H1 (cell line): Measurements from ENCODE around the gene COL4A2. TPM values are rescaled to one million over a fixed set of nuclear protein-coding genes. Genes with fewer than 3 reads are reported as not detected.

Experiments
- CTCF ChIA-PET: fragments of 300-600 bp; sonication (Branson Sonifier 250); formaldehyde crosslinking; loops from one replicate; lab custom pipeline; 2021; ENCODE audit not compliant: partially characterized antibody; lab: Charles Lee
- POLR2A ChIA-PET: fragments of 300-600 bp; sonication (Branson Sonifier 250); formaldehyde crosslinking; loops from one replicate; lab custom pipeline; 2021; ENCODE audit warnings: inconsistent platforms; ENCODE audit not compliant: partially characterized antibody; lab: Charles Lee
- DNase-seq, 2 experiments: peaks; one replicate each; pipeline versions ENCODE4 v3.0.0 to v3.0.0-alpha.2; 2010 to 2022; ENCODE audit warnings: low spot score in 2 of 2, low read depth in 1 of 2, mixed read lengths in 1 of 2
- FAIRE-seq: peaks from 2 replicates; lab custom pipeline; 2011; peaks lifted over from hg19 to GRCh38; lab: Jason Lieb, UNC
- H2AFZ ChIP-seq: 2 replicates; pipeline ENCODE4 v1.8.1; 2012; ENCODE audit warnings: low read length, inconsistent platforms
- H2AK5ac ChIP-seq: 2 replicates; pipeline ENCODE4 v1.6.1; 2013; ENCODE audit warnings: low read depth, low read length
- H2BK120ac ChIP-seq: replicated peaks from 2 replicates; pipeline ENCODE3; 2013; ENCODE audit warnings: low read depth, low read length, inconsistent platforms
- H2BK12ac ChIP-seq: 2 replicates; pipeline ENCODE4 v1.6.1; 2013; ENCODE audit warnings: low read depth, low read length
- H2BK15ac ChIP-seq: 2 replicates; pipeline ENCODE4 v1.6.1; 2013; ENCODE audit warnings: low read length
- H2BK20ac ChIP-seq: 2 replicates; pipeline ENCODE4 v1.6.1; 2013; ENCODE audit warnings: low read length
- H2BK5ac ChIP-seq: 2 replicates; pipeline ENCODE4 v1.6.1; 2013; ENCODE audit warnings: low read depth, low read length
- H3K14ac ChIP-seq: 2 replicates; pipeline ENCODE4 v1.6.1; 2013; ENCODE audit warnings: inconsistent platforms; ENCODE audit not compliant: insufficient read length
- H3K18ac ChIP-seq: 2 replicates; pipeline ENCODE4 v1.6.1; 2013; ENCODE audit warnings: low read length; ENCODE audit errors: extremely low read depth
- H3K23ac ChIP-seq: 2 replicates; pipeline ENCODE4 v1.6.1; 2013; ENCODE audit warnings: inconsistent platforms; ENCODE audit not compliant: insufficient read length
- H3K23me2 ChIP-seq: 2 replicates; pipeline ENCODE4 v1.6.1; 2013; ENCODE audit warnings: low read depth, low read length
- H3K27ac ChIP-seq: 2 replicates; pipeline ENCODE4 v1.6.1; 2011; ENCODE audit warnings: low read depth, low read length, inconsistent platforms
- H3K27me3 ChIP-seq, 4 experiments: replicated peaks in 1 of 4; 1 replicate in 1 of 4; 2 replicates in 3 of 4; pipeline versions ENCODE4 v1.6.1 to v1.8.1; 2011 to 2013; ENCODE audit warnings: low read length in 3 of 4, mild to moderate bottlenecking in 3 of 4, inconsistent platforms in 2 of 4, mixed read lengths in 2 of 4, moderate library complexity in 1 of 4; ENCODE audit not compliant: control insufficient read depth in 3 of 4, insufficient read depth in 3 of 4; ENCODE audit errors: extremely low read depth in 1 of 4
- H3K36me3 ChIP-seq, 4 experiments: 2 replicates each; pipeline versions ENCODE4 v1.6.1 to v1.8.1; 2011 to 2013; ENCODE audit warnings: mild to moderate bottlenecking in 4 of 4, low read length in 3 of 4, moderate library complexity in 2 of 4, control low read depth in 1 of 4, inconsistent platforms in 1 of 4; ENCODE audit not compliant: insufficient read depth in 4 of 4, control insufficient read depth in 2 of 4
- H3K4ac ChIP-seq: replicated peaks from 2 replicates; pipeline ENCODE3; 2013; ENCODE audit warnings: low read length, low read depth, mixed read lengths, inconsistent platforms; ENCODE audit not compliant: insufficient read length
- H3K4me1 ChIP-seq, 4 experiments: replicated peaks in 1 of 4; 1 replicate in 1 of 4; 2 replicates in 3 of 4; pipeline versions ENCODE4 v1.6.1 to v1.8.1; 2011 to 2013; ENCODE audit warnings: low read length in 3 of 4, inconsistent platforms in 2 of 4, mixed read lengths in 1 of 4; ENCODE audit not compliant: insufficient read depth in 4 of 4, control insufficient read depth in 3 of 4
- H3K4me2 ChIP-seq, 2 experiments: 2 replicates each; pipeline versions ENCODE4 v1.6.1 to v1.8.1; 2011 to 2013; ENCODE audit warnings: low read depth in 2 of 2, low read length in 2 of 2, control low read depth in 1 of 2, inconsistent platforms in 1 of 2, mild to moderate bottlenecking in 1 of 2; ENCODE audit not compliant: insufficient read depth in 1 of 2
- H3K4me3 ChIP-seq, 4 experiments: fragments of 200-600, 300-600 bp in 1 of 4; sonication (generic), shearing (Covaris generic), sonication (Bioruptor Twin) in 1 of 4; 2 replicates each; pipeline versions ENCODE4 v1.5.1 to v1.8.1; 2011 to 2016; ENCODE audit warnings: low read length in 4 of 4, low read depth in 3 of 4, control low read depth in 2 of 4, inconsistent platforms in 2 of 4, mild to moderate bottlenecking in 2 of 4, mixed read lengths in 1 of 4, moderate library complexity in 1 of 4; ENCODE audit not compliant: insufficient read depth in 2 of 4; ENCODE audit errors: extremely low read depth in 1 of 4
- H3K56ac ChIP-seq: replicated peaks from 2 replicates; pipeline ENCODE3; 2013; ENCODE audit warnings: low read depth, mild to moderate bottlenecking, mixed read lengths, low read length, inconsistent platforms; ENCODE audit not compliant: insufficient read length
- H3K79me1 ChIP-seq: 2 replicates; pipeline ENCODE4 v1.6.1; 2013; ENCODE audit warnings: low read depth, low read length, control low read depth
- H3K79me2 ChIP-seq, 2 experiments: 2 replicates each; pipeline versions ENCODE4 v1.6.1 to v1.8.1; 2012 to 2013; ENCODE audit warnings: low read length in 2 of 2, mild to moderate bottlenecking in 2 of 2, inconsistent platforms in 1 of 2; ENCODE audit not compliant: insufficient read depth in 2 of 2, control insufficient read depth in 1 of 2
- H3K9ac ChIP-seq, 4 experiments: replicated peaks in 1 of 4; 1 replicate in 1 of 4; 2 replicates in 3 of 4; pipeline versions ENCODE4 v1.6.1 to v1.8.1; 2011 to 2013; ENCODE audit warnings: low read depth in 3 of 4, low read length in 3 of 4, control low read depth in 2 of 4, mild to moderate bottlenecking in 2 of 4, moderate library complexity in 2 of 4, inconsistent platforms in 1 of 4; ENCODE audit errors: extremely low read depth in 1 of 4
- H3K9me3 ChIP-seq, 2 experiments: 2 replicates each; pipeline versions ENCODE4 v1.6.1 to v1.8.1; 2012 to 2013; ENCODE audit warnings: mild to moderate bottlenecking in 2 of 2, moderate library complexity in 2 of 2, control low read depth in 1 of 2, inconsistent platforms in 1 of 2, low read depth in 1 of 2, low read length in 1 of 2, mixed read lengths in 1 of 2; ENCODE audit not compliant: insufficient read depth in 2 of 2
- H4K20me1 ChIP-seq, 2 experiments: replicated peaks in 1 of 2; 2 replicates each; pipeline versions ENCODE3 to v1.8.1; 2011 to 2013; ENCODE audit warnings: inconsistent platforms in 2 of 2, low read length in 2 of 2, mild to moderate bottlenecking in 1 of 2; ENCODE audit not compliant: insufficient read depth in 2 of 2, control insufficient read depth in 1 of 2
- H4K5ac ChIP-seq: 2 replicates; pipeline ENCODE4 v1.6.1; 2013; ENCODE audit warnings: low read length, low read depth, mixed read lengths, inconsistent platforms; ENCODE audit not compliant: insufficient read length
- H4K8ac ChIP-seq: 2 replicates; pipeline ENCODE4 v1.8.0; 2013; ENCODE audit warnings: mild to moderate bottlenecking, moderate library complexity, low read length, inconsistent platforms; ENCODE audit not compliant: insufficient read depth; ENCODE audit errors: extremely low read depth
- H4K91ac ChIP-seq: replicated peaks from 2 replicates; pipeline ENCODE3; 2013; ENCODE audit warnings: low read length, mixed read lengths, inconsistent platforms; ENCODE audit not compliant: insufficient read length
- EP300 ChIP-seq, 2 experiments: IDR thresholded peaks; 1 replicate in 1 of 2; 2 replicates in 1 of 2; pipeline ENCODE4 v1.6.1; 2011 to 2012; ENCODE audit warnings: low read depth in 2 of 2, low read length in 2 of 2, mild to moderate bottlenecking in 2 of 2, borderline replicate concordance in 1 of 2, inconsistent platforms in 1 of 2, moderate library complexity in 1 of 2
- WGBS, 2 experiments: shearing (Covaris generic) in 1 of 2; methylation state at CpG; one replicate each; pipeline versions ENCODE4 v1.1.6 to v1.1.7; 2013 to 2015; ENCODE audit warnings: low lambda C conversion rate in 2 of 2, mixed read lengths in 2 of 2, inconsistent platforms in 1 of 2, low coverage in 1 of 2, missing lambda C conversion rate in 1 of 2; ENCODE audit not compliant: insufficient replicate concordance in 2 of 2, insufficient coverage in 1 of 2, insufficient read length in 1 of 2; ENCODE audit errors: extremely low coverage in 1 of 2, missing lambda C conversion rate in 1 of 2; 5-methylcytosine and 5-hydroxymethylcytosine counted together
- polyA plus RNA-seq, 7 experiments: library from polyadenylated mRNA; depleted of rRNA in 3 of 7; stranded (reverse) in 5 of 7; unstranded in 2 of 7; fragments of >200 nt in 5 of 7; fragments of 200-250 nt in 2 of 7; gene quantifications; 1 replicate in 5 of 7; 2 replicates in 1 of 7; 4 replicates in 1 of 7; pipeline versions ENCODE4 v1.2.1 to v1.2.3, GENCODE V29; 2011 to 2013; ENCODE audit warnings: missing spikeins in 2 of 7, mixed read lengths in 2 of 7
- total RNA-seq: library from RNA; stranded (reverse); fragmentation: NEBNext Ultra II Directional; extraction: Animal tissue kit (Norgen Biotek cat#: 25700); gene quantifications from 2 replicates; pipeline ENCODE4 v1.2.1, GENCODE V29; 2021
- TF ChIP-seq, protein P1 (sequence below), 3 experiments: IDR thresholded peaks; 1 replicate in 2 of 3; 2 replicates in 1 of 3; pipeline versions ENCODE4 v1.5.1 to v1.6.1; 2011; ENCODE audit warnings: low read length in 3 of 3, mild to moderate bottlenecking in 3 of 3, inconsistent platforms in 2 of 3, low read depth in 1 of 3, moderate library complexity in 1 of 3; ENCODE audit not compliant: insufficient read depth in 1 of 3; ENCODE audit errors: control extremely low read depth in 1 of 3

Gene COL4A2
- total and polyA plus RNA-seq, 2 of the 8 experiments (the other 6 are each of a cell fraction or from before 2014, with no cell fraction given): 80.4 to 87.3 TPM

- no peak for DNase-seq
- Histone ChIP-seq H2BK12ac (no peak overlapping the region), H3K27me3 (no peaks in the 10 kb centered on the region), H3K9ac (no peak overlapping the region), H3K18ac (no peak overlapping the region), H3K23me2 (no peaks in the 10 kb centered on the region; the same call in 1 of the 2 replicates), H3K4me1 (peaks cover 0 to 6% (median 4%) of the 10 kb centered on the region in 4 experiments; a peak in 3 of 7 replicates), H2BK120ac (no peak overlapping the region), H2AFZ (no peak overlapping the region), H4K8ac (no peak overlapping the region), H4K20me1 (peaks cover 0 to 2% of the 10 kb centered on the region in 2 experiments), H3K14ac (no peak overlapping the region), H3K56ac (no peak overlapping the region), H2BK15ac (0 out of 2 replicates have a peak overlapping the region, but pooled peaks have one; percentile 88), H2BK20ac (no peak overlapping the region), H3K27ac (no peak overlapping the region), H3K4me2 (0 out of 4 replicates have a peak overlapping the region, but pooled peaks of 1 of the 2 experiments have one; percentile 26), H4K5ac (no peak overlapping the region), H3K36me3 (no peaks in the 10 kb centered on the region; a peak in 1 of 8 replicates), H4K91ac (no peak overlapping the region), H3K79me2 (no peaks in the 10 kb centered on the region), H3K9me3 (no peaks in the 10 kb centered on the region), H3K79me1 (no peaks in the 10 kb centered on the region), H3K4me3 (no peak overlapping the region), H2AK5ac (peak overlapping the region; percentile 87), H3K4ac (no peak overlapping the region), H3K23ac (no peak overlapping the region), H2BK5ac (no peak overlapping the region; the same call in 1 of the 2 replicates)
- FAIRE-seq: no peak
- no peak for TF ChIP-seq EP300 (IDR thresholded peaks at IDR 0.05; ENCODE audit: borderline replicate concordance in 1 of 2, low read depth in 2 of 2, low read length in 2 of 2)
- TF ChIP-seq, protein P1, sequence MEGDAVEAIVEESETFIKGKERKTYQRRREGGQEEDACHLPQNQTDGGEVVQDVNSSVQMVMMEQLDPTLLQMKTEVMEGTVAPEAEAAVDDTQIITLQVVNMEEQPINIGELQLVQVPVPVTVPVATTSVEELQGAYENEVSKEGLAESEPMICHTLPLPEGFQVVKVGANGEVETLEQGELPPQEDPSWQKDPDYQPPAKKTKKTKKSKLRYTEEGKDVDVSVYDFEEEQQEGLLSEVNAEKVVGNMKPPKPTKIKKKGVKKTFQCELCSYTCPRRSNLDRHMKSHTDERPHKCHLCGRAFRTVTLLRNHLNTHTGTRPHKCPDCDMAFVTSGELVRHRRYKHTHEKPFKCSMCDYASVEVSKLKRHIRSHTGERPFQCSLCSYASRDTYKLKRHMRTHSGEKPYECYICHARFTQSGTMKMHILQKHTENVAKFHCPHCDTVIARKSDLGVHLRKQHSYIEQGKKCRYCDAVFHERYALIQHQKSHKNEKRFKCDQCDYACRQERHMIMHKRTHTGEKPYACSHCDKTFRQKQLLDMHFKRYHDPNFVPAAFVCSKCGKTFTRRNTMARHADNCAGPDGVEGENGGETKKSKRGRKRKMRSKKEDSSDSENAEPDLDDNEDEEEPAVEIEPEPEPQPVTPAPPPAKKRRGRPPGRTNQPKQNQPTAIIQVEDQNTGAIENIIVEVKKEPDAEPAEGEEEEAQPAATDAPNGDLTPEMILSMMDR (IDR thresholded peaks at IDR 0.05; ENCODE audit: control extremely low read depth in 1 of 3, insufficient read depth in 1 of 3, low read depth in 1 of 3, low read length in 3 of 3): peak in 1 of 3 experiments; percentile 2; a peak in 1 of 4 replicates
- ChIA-PET CTCF (interaction anchor here (0.9 to 1.3 kb wide), 4 partner anchors 23 to 145 kb away, joined by 3 to 4 read pairs (median 3); no protein-coding TSS in a partner anchor), POLR2A (interaction anchor here (2.2 kb wide), 1 partner anchor 99 kb away, joined by 6 read pairs; the partner anchor contains the start of genes COL4A1 and COL4A2)
- 89% methylated on average over 14 of the region's 14 CpGs; no CpG with 5 or more reads in 1 of the 2 experiments for WGBS, 2 experiments
Observed at GRCh38 chr13:110407021-110407420, 99.9 kb downstream of the COL4A2 start.
